Central memory CD4-positive, alpha-beta T cell (primary cell): Measurements from ENCODE around the gene IMP3.
"Not testable (repeated sequence)": the region's sequence is repeated elsewhere in the genome, so short reads cannot be mapped to it uniquely, and the experiment has no call there.

ENCODE experiments used
- DNase-seq: peaks from one replicate; pipeline ENCODE4 v3.0.0; 2022
- total RNA-seq, 3 experiments: gene quantifications; one replicate each; lab custom pipeline; 2026; lab: John Stamatoyannopoulos, UW

IMP3 gene
- 24.3 to 92.7 (median 61.6) reads per million in 3 experiments for total RNA-seq

DNA sequence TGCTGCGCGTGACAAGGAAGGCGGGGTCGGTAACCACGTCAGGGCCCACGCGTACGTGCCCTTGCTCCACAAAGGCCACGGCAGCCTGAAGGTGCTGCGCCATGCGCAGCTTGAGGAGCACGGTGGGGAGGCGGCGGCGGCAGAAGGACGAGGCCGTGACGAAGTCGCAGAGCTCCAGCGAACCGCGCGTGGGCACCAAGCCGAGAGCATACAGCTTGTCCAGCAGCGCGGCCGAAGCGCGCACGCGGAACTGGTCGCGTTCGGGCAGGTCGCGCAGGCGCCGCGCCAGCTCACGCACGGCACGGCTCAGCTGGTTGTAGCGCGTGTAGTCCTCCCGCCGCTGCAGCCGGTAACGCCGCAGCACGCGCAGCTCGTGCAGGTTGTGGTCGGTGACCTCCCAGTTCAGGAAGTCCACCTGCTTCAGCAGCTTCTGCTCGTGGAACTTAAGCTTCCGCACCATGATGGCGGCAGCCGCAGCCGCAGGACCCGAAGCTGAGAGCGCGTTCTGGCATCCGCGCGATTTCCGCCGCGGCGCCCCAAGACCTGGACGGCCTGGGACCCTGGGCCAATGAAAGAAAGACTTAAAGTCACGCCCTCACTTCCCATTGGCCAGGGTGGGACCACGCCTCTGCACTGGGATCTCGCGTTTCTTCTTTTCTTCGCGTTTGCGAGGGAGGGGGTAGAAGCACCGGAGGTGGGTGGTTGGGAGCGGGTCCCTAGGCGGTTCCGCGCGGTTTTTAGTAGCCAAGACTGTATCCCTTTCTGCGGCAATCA is at the start of gene IMP3:
Gene IMP3 (minus strand): TSS at position 516 of the 774 bp plus-strand sequence. CDS start 56 bp downstream, at position 460.
- DNase-seq = peak; percentile 94

- not testable (repeated sequence) for DNase-seq
Measured at GRCh38 chr15:75689429-75689828, 49.4 kb upstream of the IMP3 start.

DNA sequence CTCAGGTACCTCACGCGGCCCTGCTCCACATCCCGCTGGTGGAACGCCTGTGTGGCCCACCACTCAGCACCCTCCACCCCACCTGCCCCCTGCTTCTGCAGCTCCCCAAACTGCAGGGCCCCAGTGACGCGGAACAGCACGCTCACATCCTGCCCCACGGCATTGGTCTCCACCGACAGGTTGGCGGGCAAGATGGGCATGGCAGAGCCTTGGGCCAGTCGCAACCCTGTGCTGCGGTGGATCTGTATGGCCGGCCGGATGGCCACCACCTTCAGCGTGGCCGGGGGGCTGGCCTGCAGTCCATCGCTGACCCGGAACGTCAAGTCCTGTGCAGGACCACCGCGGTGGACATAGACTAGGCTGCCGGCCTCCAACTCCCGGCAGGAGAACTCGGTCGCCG is 48.8 kb upstream of the IMP3 start:
- no peak for DNase-seq

GRCh38 chr15:75688278-75688557 is 48.2 kb upstream of the IMP3 start:
- DNase-seq = no peak

GRCh38 chr15:75687486-75688277 is 47.7 kb upstream of the IMP3 start:
- no peak for DNase-seq

DNA sequence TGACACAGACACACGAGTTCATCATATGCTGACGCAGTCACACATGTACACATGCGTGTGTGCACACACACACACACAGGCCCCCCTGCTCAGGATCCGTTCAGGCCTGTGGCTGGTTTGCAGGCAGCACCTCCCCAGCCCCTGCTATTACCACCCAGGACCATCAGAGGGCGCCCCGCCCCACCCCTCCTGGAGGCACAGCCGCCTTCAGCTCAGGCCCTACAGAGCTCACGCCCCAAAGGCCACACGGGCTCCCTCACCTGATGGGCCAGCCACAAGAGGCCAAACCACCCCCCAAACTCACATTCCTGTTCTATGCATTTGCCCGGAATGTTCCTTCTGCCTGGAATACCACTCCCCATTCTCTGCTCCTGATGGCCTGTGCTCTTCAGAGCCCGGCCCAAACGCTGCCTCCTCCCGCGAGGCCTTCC is 46.2 kb upstream of the IMP3 start:
- peak; percentile 57 for DNase-seq

GRCh38 chr15:75685195-75685594 is 45.2 kb upstream of the IMP3 start:
- no peak for DNase-seq

GRCh38 chr15:75684648-75685047 is 44.6 kb upstream of the IMP3 start:
- no peak for DNase-seq

DNA sequence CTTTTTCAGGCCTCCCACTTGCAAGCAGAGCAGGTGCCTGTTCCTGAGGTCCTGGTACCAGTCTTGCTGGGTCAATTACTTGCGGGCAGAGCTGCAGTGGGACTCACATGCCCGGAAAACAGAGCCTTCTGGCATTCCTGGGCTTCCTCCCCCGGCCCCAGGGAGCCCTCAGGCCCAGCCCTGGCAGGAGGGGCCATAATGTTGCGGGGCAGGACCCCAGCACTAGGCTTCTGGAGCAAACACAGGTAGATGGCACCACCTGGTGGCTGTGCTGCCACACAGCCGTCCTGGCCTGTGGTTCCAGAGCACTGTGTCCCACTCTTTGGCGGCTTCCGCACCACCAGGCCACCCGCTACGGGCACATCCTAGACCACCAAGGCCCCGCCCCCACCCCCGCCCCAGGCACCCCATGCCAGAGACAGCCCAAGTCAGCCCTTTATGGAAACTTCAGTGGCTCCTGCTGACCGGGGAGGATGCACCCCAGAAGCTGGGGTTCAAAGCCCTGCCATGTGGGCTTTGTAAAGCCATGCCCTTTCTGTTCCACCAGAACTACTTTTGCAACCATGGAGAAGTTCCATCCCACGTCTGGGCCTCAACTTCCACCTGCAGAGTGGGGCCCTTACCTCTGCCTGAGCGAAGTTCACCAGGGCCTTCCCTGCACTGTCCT is 43.8 kb upstream of the IMP3 start:
- DNase-seq = peak; percentile 34

DNA sequence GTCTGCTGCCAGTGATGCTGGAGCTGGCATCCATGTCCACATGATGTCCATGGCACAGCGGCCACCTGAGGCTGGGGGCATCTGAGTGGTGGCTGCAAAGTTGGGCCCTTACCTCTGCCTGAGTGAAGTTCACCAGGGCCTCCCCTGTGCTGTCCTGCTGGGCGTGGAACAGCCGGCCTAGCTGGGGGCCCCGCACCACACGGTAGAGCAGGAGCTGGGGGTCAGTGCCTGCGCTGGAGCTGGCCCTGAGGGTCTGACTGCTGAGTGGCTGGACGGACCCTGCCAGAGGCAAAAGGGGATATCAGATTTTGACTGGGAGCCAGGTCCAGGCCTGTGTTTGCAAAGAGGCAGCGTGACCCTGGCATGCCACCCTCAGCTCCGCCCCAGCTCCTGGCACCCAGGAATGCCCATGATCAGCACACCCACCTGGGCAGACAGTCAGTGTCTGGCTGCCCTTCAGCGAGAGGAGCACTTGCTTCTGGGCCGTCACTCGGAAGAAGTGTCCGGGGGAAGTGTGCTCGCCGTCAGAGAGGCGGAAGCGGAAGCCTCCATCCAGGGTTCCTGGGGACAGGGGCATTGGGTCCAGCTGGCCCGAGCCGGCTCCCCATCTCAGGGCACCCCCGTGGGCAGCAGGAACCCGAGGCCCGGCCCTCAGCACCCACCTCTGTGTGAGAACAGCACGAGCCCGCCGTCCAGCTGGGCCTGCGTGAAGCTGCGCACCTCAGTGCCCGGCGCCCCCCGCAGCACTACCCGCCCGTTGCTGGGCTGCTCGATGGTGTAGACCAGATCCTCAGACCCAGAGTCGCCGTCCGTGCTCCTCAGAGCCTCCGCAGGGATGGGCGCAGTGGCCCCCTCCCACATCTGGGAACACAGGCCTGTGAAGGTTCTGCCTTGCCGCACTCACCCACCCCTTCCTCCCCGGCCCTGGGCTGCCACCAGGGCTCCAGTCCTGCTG is 42.4 kb upstream of the IMP3 start:
- DNase-seq = no peak

GRCh38 chr15:75680007-75680789 is 40.2 kb upstream of the IMP3 start:
- no peak for DNase-seq

DNA sequence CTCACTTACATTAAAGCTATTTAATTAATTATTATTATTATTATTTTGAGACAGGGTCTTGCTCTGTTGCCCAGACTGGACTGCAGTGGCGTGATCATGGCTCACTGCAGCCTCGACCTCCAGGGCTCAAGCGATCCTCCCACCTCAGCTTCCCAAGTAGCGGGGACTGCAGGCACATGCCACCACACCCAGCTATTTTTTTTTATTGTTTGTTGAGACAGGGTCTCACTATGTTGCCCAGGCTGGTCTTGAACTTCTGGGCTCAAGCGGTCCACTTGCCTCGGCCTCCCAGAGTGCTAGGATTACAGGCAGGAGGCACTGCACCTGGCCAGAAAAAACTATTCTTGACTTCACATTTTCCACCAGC is 38.3 kb upstream of the IMP3 start:
- DNase-seq = not testable (repeated sequence)

DNA sequence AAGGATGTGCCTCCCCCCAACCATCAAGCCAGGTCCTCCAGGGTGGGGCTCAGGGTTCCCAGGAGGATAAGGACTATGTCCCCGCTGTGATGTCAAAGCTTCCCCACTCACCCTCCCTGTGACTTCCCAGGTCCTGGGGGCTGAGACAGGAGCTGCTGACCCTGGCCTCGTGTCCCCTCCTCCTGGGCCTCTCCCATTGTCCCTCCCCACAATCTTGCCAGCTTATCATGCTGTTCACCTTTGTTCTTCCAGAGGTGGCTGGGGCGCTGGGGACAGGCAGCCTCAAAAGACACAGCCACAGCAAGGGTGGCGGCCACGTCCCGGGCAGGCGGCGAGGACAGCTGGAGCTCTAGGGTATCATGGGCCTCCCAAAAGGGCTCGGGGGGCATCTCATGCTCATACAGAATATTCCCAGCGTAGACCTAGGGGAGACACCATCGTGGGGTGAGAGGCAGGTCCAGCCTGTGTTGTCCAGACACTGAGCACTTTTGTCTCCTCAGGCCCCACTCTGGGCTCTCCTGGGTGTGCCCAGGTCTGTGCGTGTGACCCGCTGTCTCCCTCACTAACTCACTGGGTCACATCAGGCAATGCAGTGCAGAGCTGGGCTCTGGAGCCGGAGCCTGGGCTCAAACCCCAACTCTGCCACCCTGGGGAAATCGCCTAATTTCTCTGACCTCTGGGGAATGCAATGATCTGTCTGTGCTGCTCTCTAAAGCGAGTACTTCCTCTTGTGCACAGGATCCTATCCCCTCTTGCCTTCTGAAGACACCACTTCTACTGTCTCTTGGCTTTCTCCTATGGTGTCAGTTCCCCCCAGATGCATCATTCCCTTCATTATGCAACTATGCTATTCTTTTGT is 37.7 kb upstream of the IMP3 start:
- no peak for DNase-seq

DNA sequence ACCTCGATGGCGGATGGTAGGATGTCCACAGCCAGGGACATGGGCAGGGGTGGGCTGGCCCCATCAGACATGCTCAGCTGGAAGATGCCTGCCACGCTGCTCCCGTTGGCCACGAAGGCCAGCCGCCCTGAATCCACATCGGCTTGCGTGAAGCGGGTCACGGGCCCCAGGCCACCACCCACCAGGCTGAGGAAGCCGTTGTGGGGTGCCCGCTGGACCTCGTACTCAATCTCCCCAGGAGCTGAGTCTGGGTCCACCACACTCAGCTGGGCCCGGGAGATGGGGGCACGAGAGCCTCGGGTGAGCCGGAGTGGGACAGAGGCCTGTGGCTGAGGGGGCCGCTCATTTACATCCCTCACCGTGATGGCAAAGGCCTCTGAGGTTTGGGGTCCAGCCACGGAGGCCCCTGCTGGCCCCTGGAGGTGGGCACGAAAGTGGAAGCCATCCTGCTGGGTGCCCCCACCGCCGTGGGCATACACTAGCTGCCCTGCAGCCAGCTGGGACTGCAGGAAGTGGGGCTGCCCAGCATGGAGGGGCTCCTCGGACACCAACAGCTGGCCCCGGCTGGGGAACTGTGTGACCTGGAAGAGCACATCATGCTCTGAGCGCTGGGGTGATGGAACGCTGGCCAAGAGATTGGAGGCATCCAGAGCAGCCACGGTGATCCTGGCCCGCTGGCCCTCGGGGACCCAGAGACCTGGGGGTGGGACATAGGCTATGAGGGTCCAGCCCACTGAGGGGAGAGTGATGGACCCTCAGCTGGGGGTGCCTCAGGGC is 36.9 kb upstream of the IMP3 start:
- no peak for DNase-seq

DNA sequence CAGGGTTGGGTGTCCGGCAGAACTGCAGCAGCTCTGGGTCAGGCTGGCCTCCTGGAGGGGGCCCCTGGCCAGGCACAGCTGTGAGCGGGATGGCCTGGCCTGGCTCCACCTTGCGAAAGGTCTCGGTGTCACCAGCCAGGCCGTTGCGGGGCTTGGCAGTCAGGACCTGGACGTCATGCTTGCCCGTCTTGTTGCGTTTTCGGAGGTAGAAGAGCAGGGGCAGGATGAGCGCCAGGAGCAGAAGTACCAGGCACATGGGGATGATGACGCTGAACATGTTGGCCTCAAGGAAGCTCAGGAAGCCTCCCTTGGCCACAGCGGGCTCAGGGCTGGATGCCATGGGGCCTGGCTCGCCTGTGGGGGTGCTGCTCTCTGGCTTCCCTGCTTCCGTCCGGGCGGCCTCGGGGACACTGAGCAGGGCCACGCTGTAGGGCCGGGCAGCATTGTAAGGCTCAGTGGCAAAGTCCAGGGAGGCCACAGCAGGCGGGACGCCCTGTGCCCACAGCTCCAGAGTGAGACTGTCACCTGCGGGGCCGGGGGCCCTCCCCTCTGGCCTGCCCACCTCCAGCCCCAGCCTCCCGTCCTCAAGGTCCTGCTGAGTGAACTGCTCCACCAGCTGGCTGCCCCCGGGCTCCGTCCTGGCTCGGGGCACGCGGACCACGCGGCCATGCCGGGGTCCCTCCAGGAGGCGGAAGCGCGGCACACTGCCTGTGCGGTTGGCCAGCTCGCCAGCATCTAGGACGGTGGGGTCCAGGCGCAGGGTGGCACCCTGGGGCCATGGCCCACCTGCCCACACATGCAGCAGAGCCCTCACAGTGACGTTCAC is 35.8 kb upstream of the IMP3 start:
- DNase-seq = no peak

- DNase-seq = no peak
Measured at GRCh38 chr15:75674366-75674765, 34.3 kb upstream of the IMP3 start.

DNA sequence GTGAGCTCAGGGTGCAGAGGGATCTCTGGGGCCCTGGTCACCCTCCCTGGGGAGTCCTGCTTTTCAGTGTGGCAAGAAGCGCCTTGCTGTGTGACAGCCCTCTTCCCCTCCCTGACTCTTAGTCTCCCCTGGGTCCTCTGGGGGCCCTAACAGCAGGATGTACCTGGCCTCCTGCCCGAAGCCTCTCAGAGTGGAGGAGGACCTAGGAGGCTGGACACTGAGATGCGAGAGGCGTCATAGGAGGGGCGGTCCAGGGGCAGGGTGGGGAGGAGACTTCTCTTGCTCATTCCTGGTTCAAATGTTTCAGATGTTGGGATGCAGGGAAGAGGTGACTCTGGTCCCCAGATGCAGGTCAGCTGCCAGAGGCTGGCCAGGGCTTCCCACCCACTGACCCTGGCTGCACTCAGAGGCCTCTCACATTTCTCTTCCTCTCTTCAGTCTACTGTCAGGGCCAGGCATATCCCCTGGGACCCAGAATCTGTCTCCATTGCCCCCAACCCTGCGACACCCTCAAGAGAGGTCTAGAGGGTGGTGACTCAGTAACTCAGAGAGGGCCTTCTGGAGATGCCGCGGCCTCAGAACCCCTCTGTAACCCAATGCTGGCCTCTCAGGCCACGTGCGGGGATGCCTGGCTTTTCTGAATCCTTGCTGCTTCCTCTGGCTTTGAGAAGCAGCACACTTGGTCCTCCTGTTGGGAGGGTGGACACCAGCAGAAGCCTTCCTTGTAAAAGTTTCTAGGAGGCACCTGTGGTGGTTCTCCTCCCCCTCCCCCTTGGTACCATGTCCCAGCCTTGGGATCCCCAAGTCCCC is 33.6 kb upstream of the IMP3 start:
- DNase-seq = no peak
